T-cell (primary cell): Measurements from ENCODE around the gene MYLK2. TPM values are rescaled to one million over a fixed set of nuclear protein-coding genes. Genes with fewer than 3 reads are reported as not detected.
A peak's percentile ranks its signal among the peaks of the same experiment; 100 is the strongest.

Source experiments
- ATAC-seq, 4 experiments: fragments of 200-7000 bp in 3 of 4; fragments of 150-1000 bp in 1 of 4; cut with Tn5 transposase; replicated peaks in 1 of 4; 1 replicate in 3 of 4; 2 replicates in 1 of 4; pipeline ENCODE4 v1.10.0; 2021; ENCODE audit warnings: moderate library complexity in 3 of 4, mild to moderate bottlenecking in 2 of 4, moderate number of reproducible peaks in 1 of 4
- CTCF ChIA-PET, 2 donors: fragments of 300-600 bp; sonication (Branson Sonifier 250); formaldehyde crosslinking; loops; one replicate each; lab custom pipeline; 2022; ENCODE audit warnings: antibody characterized with exemption in 2 of 2; lab: Charles Lee
- POLR2A ChIA-PET, 2 donors: fragments of 300-600 bp; sonication (Branson Sonifier 250); formaldehyde crosslinking; loops; one replicate each; lab custom pipeline; 2022; ENCODE audit warnings: antibody characterized with exemption in 2 of 2; lab: Charles Lee
- DNase-seq, 35 experiments: peaks; one replicate each; pipeline versions ENCODE4 v3.0.0 to v3.0.0-alpha.2; 2013 to 2023
- H3K27ac ChIP-seq: one replicate; pipeline ENCODE4 v1.5.1; 2013; ENCODE audit warnings: low read length
- H3K27me3 ChIP-seq, 2 experiments: replicated peaks in 1 of 2; 1 replicate in 1 of 2; 2 replicates in 1 of 2; pipeline versions ENCODE4 v1.6.1 to v1.7.0; 2013; ENCODE audit warnings: low read length in 1 of 2, mixed read lengths in 1 of 2; ENCODE audit not compliant: control insufficient read depth in 2 of 2, insufficient read depth in 2 of 2; ENCODE audit errors: extremely low read depth in 1 of 2
- H3K36me3 ChIP-seq, 2 donors: 1 replicate in 1 of 2; 2 replicates in 1 of 2; pipeline versions ENCODE4 v1.6.1 to v1.7.0; 2013; ENCODE audit warnings: low read length in 1 of 2; ENCODE audit not compliant: control insufficient read depth in 2 of 2, insufficient read depth in 1 of 2; ENCODE audit errors: extremely low read depth in 1 of 2
- H3K4me1 ChIP-seq, 2 experiments: 1 replicate in 1 of 2; 2 replicates in 1 of 2; pipeline versions ENCODE4 v1.6.1 to v1.7.0; 2013; ENCODE audit warnings: low read length in 2 of 2, mixed read lengths in 1 of 2; ENCODE audit not compliant: insufficient read depth in 2 of 2, control insufficient read depth in 1 of 2; ENCODE audit errors: extremely low read depth in 1 of 2
- H3K4me3 ChIP-seq, 2 donors: 1 replicate in 1 of 2; 2 replicates in 1 of 2; pipeline versions ENCODE4 v1.5.1 to v1.7.0; 2013; ENCODE audit warnings: mild to moderate bottlenecking in 2 of 2, low read length in 1 of 2, moderate library complexity in 1 of 2; ENCODE audit not compliant: control insufficient read depth in 1 of 2; ENCODE audit errors: extremely low read depth in 1 of 2
- H3K9me3 ChIP-seq: 2 replicates; pipeline ENCODE4 v1.7.0; 2013
- H3K27ac Mint-ChIP-seq, 2 donors: one replicate each; pipeline ENCODE4 v1.8.0; 2020 to 2021; ENCODE audit warnings: mild to moderate bottlenecking in 2 of 2, mixed read lengths in 2 of 2
- H3K27me3 Mint-ChIP-seq, 2 donors: one replicate each; pipeline ENCODE4 v1.8.0; 2021 to 2022; ENCODE audit warnings: mixed read lengths in 2 of 2
- H3K36me3 Mint-ChIP-seq: one replicate; pipeline ENCODE4 v1.8.0; 2021; ENCODE audit warnings: mixed read lengths
- H3K4me1 Mint-ChIP-seq, 3 donors: one replicate each; pipeline ENCODE4 v1.8.0; 2020 to 2022; ENCODE audit warnings: mixed read lengths in 3 of 3, mild to moderate bottlenecking in 1 of 3
- H3K4me3 Mint-ChIP-seq, 3 donors: one replicate each; pipeline ENCODE4 v1.8.0; 2020 to 2022; ENCODE audit warnings: mild to moderate bottlenecking in 3 of 3, mixed read lengths in 3 of 3, moderate library complexity in 3 of 3
- H3K9me3 Mint-ChIP-seq, 3 donors: one replicate each; pipeline ENCODE4 v1.8.0; 2020 to 2022; ENCODE audit warnings: mixed read lengths in 3 of 3
- WGBS: methylation state at CpG from one replicate; pipeline ENCODE4 v1.1.5; 2013; ENCODE audit warnings: missing lambda C conversion rate; ENCODE audit not compliant: insufficient coverage; 5-methylcytosine and 5-hydroxymethylcytosine counted together
- total RNA-seq, 35 experiments: library from RNA in 6 of 35; stranded (reverse) in 6 of 35; fragments of 120-200 nt in 1 of 35; gene quantifications; one replicate each; pipeline versions ENCODE4 v1.2.1 to v1.2.4 and lab custom pipeline; 2013 to 2026

Gene MYLK2
- total RNA-seq, 5 donors from 2014 or later (not counting 1 experiment from before 2014, with no cell fraction given), result not detected

DNA sequence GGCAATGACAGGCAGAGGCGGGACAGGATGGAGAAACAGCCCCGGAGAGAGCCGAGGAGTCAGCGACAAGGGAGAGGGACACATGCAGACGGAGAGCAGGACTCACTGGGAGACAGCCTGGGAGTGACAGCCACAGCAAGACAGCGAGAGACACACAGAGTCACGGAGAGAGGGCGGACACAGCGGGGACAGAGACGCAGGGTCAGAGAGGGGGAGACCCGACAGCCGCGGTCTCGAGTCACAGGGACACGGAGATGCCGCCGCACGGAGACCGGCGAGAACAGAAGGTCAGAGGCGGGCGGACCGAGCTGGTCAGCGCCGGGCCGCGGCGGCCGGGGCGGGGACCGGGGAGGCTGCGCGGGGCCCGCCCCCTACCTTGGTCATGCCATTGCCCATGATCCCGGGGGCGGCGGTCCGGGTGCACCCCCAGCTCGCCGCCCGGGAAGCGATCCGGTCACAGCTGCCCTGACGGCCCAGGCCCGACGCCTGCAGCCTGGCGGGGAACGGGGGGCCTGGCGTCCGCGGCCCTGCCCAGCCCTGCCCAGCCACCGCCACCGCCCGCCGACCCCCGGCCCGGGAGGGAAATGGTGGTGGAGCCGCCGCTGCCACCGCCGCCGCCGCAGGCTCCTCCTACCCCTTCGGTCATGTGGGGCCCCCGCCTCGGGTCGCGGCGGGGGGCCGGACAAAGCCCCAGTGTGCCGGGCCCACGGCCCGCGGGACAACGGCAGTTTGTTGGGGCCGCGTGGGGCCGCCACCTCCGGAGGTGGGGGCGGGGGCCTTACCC lies 51.0 kb downstream of the MYLK2 start, which contains the start of the genes DUSP15 and TTLL9:
TSS of gene DUSP15 (minus strand) at position 586 of the 784 bp plus-strand sequence. CDS start at position 396, 190 bp downstream.
TSS of gene TTLL9 (plus strand) at position 693 of the 784 bp plus-strand sequence. CDS start 493 bp downstream, outside the sequence.
- Mint-ChIP-seq H3K9me3 (no peaks in the 10 kb centered on the region), H3K27ac (peak within 1 kb of the TSS in 1 of 2 donors; percentile 18), H3K36me3 (no peaks in the 10 kb centered on the region), H3K4me1 (peaks cover 8 to 19% (median 14%) of the 10 kb centered on the region in 3 donors), H3K4me3 (peak within 1 kb of the TSS; percentile 81 to 92 (median 83)), H3K27me3 (peaks cover 31 to 43% of the 10 kb centered on the region in 2 donors)
- WGBS, result 1% methylated on average over 80 of the region's 80 CpGs
- Histone ChIP-seq H3K4me1 (peaks cover 0 to 15% of the 10 kb centered on the region in 2 experiments), H3K36me3 (no peaks in the 10 kb centered on the region), H3K4me3 (peak within 1 kb of the TSS; percentile 30 to 58), H3K9me3 (no peaks in the 10 kb centered on the region), H3K27ac (no peak within 1 kb of the TSS), H3K27me3 (peaks cover 0 to 44% of the 10 kb centered on the region in 2 experiments)
- POLR2A ChIA-PET, result no interaction called here
- peak in 1 of 35 experiments; percentile 24 for DNase-seq
- CTCF ChIA-PET, result no interaction called here
- ATAC-seq, result peak; percentile 39 to 56 (median 48)

DNA sequence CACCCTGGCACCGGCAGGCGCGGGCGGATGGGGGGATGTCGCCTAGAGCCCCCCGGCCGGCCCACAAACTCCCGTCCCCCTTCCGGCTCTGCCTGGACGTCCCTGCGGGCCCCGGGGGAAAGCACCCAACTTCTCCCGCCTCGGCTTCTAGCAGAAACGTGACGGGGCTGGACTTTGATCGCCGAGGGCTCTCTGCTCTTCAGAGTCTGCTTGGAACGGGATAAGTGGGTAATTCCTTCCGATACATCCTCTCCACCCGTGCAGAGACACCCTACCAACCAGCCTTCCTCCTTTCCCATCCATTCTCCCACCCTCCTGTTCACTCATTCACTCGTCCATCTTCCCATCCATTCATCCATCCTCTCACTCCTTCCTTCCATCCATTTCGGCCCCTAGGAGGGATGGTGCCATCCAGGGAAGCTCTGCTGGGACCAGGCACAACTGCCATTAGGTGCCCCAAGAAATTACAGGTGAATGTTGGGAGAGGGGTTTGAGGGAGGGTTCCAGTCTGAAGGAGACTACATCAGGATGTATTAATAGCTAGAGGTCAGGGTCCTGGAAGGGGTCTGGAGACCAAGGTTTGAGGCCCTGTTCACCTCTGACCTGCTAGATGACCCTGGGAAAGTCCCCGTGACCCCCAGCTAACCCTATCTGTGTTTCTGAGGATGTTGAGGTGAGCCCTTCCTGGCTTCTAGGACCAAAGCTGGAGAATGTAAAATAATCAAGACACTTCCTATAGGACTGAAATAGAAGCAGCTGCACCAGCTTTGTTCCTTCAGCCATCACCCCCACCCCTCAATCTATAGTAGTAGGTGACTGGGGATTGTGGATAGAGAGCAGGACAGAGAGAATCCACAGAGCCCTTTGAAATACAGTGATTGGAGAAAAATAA lies 51.8 kb downstream of the MYLK2 start:
- Histone ChIP-seq H3K27me3 (peaks cover 0 to 44% of the 10 kb centered on the region in 2 experiments), H3K27ac (no peak overlapping the region), H3K4me3 (peak overlapping the region; percentile 11 to 35), H3K9me3 (no peaks in the 10 kb centered on the region), H3K4me1 (peaks cover 0 to 15% of the 10 kb centered on the region in 2 experiments), H3K36me3 (no peaks in the 10 kb centered on the region)
- CTCF ChIA-PET, result interaction anchor here in 1 of 2 donors (0.8 to 1.0 kb wide), 2 partner anchors 9 kb away, joined by 3 read pairs; no protein-coding TSS in a partner anchor
- Mint-ChIP-seq H3K9me3 (no peaks in the 10 kb centered on the region), H3K27me3 (peaks cover 31 to 43% of the 10 kb centered on the region in 2 donors), H3K27ac (no peak overlapping the region), H3K4me1 (peaks cover 8 to 19% (median 14%) of the 10 kb centered on the region in 3 donors), H3K36me3 (no peaks in the 10 kb centered on the region), H3K4me3 (peak overlapping the region; percentile 71 to 80 (median 75))
- 10% methylated on average over 8 of the region's 24 CpGs for WGBS
- peak in 1 of 4 experiments; percentile 6 for ATAC-seq
- POLR2A ChIA-PET, result interaction anchor here in 1 of 2 donors (0.5 kb wide), 1 partner anchor 178 kb away, joined by 3 read pairs; no protein-coding TSS in a partner anchor
- no peak for DNase-seq

DNA sequence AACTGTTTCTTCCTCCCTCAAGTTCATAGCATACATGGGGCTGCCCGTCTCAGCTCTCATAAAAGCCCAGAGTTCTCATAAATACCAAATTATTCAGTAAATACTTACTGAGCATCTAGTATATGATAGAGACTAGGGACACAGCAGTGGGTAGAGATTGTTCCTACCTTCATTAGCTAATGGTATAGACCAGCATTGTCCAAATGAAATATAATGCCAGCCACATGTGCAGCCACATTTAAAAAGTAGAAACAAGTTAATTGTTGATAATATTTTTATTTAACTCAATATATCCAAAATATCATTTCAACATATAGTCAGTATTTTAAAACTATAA lies 52.4 kb downstream of the MYLK2 start:
- Mint-ChIP-seq H3K4me1 (peaks cover 8 to 19% (median 14%) of the 10 kb centered on the region in 3 donors), H3K27ac (no peak overlapping the region), H3K9me3 (no peaks in the 10 kb centered on the region), H3K27me3 (peaks cover 31 to 43% of the 10 kb centered on the region in 2 donors), H3K4me3 (peak overlapping the region in 2 of 3 donors; percentile 71 to 80), H3K36me3 (no peaks in the 10 kb centered on the region)
- Histone ChIP-seq H3K9me3 (no peaks in the 10 kb centered on the region), H3K27ac (no peak overlapping the region), H3K27me3 (peaks cover 0 to 44% of the 10 kb centered on the region in 2 experiments), H3K4me3 (no peak overlapping the region), H3K36me3 (no peaks in the 10 kb centered on the region), H3K4me1 (peaks cover 0 to 15% of the 10 kb centered on the region in 2 experiments)
- ChIA-PET POLR2A (no interaction called here), CTCF (interaction anchor here in 1 of 2 donors (0.7 to 1.5 kb wide), 4 partner anchors 8 to 124 kb away, joined by 3 read pairs; no protein-coding TSS in a partner anchor)
- WGBS, result no CpG with 5 or more reads among the region's 1 CpG
- DNase-seq, result no peak
- ATAC-seq, result no peak

DNA sequence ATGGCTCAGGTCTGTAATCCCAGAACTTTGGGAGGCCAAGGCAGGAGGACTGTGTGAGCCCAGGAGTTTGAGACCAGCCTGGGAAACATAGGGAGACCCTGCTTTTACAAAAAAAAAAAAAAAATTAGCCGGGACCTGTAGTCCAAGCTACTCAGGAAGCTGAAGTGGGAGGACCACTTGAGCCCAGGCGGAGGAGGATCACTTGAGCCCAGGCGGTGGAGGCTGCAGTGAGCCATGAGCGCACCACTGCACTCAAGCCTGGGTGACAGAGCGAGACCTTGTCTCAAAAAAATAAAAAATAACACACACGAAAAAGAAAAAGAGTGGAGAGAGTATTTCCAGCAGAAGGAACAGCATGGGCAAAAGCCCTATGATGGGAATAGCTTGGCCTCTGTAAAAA lies 53.2 kb downstream of the MYLK2 start:
- Histone ChIP-seq H3K9me3 (no peaks in the 10 kb centered on the region), H3K36me3 (no peaks in the 10 kb centered on the region), H3K4me1 (peaks cover 0 to 15% of the 10 kb centered on the region in 2 experiments), H3K4me3 (no peak overlapping the region), H3K27me3 (peaks cover 0 to 44% of the 10 kb centered on the region in 2 experiments), H3K27ac (no peak overlapping the region)
- no CpG with 5 or more reads among the region's 6 CpGs for WGBS
- no peaks in the 10 kb centered on the region for H3K36me3 Mint-ChIP-seq
- peak overlapping the region in 1 of 2 donors; percentile 49 for H3K27ac Mint-ChIP-seq
- DNase-seq (no peak), ATAC-seq (no peak)
- no peak overlapping the region for H3K4me3 Mint-ChIP-seq
- H3K4me1 Mint-ChIP-seq, result peaks cover 8 to 19% (median 14%) of the 10 kb centered on the region in 3 donors
- H3K9me3 Mint-ChIP-seq, result no peaks in the 10 kb centered on the region
- ChIA-PET CTCF (interaction anchor here in 1 of 2 donors (0.7 to 1.5 kb wide), 2 partner anchors 12 to 124 kb away, joined by 3 read pairs; no protein-coding TSS in a partner anchor), POLR2A (interaction anchor here in 1 of 2 donors (0.7 kb wide), 1 partner anchor 42 kb away, joined by 3 read pairs; no protein-coding TSS in a partner anchor)
- peaks cover 31 to 43% of the 10 kb centered on the region in 2 donors for H3K27me3 Mint-ChIP-seq

DNA sequence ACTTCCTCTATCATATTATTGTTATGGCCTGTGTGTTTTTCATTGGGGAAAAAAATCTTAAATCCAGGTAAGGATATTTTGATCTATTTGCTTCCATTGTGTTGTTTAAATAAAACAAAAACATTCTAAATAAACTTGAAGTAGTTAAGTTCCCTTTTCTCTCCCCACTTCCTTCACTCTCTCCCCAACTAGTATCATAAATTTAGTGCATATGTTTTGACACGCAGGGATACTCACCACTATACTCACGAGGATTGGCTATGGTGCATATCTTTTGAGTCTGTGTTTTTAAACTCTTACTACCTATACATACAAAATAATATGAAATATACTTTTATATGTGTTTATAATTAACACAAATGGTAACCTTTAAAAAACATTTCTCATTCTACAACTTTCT lies 56.5 kb downstream of the MYLK2 start:
- Histone ChIP-seq H3K9me3 (no peaks in the 10 kb centered on the region), H3K4me1 (peaks cover 4 to 18% of the 10 kb centered on the region in 2 experiments), H3K4me3 (no peak overlapping the region), H3K27me3 (peaks cover 3 to 31% of the 10 kb centered on the region in 2 experiments), H3K36me3 (no peaks in the 10 kb centered on the region), H3K27ac (no peak overlapping the region)
- H3K4me3 Mint-ChIP-seq, result no peak overlapping the region
- no peaks in the 10 kb centered on the region for H3K36me3 Mint-ChIP-seq
- POLR2A ChIA-PET, result no interaction called here
- no peak for ATAC-seq
- H3K27me3 Mint-ChIP-seq, result peaks cover 17 to 32% of the 10 kb centered on the region in 2 donors
- no peaks in the 10 kb centered on the region for H3K9me3 Mint-ChIP-seq
- H3K4me1 Mint-ChIP-seq, result peaks cover 14 to 18% (median 17%) of the 10 kb centered on the region in 3 donors
- no peak for DNase-seq
- no peak overlapping the region for H3K27ac Mint-ChIP-seq
- WGBS, result no CpG with 5 or more reads among the region's 2 CpGs
- CTCF ChIA-PET, result no interaction called here
